AG04449 (cell line): ENCODE results near the gene LAMB4.

Source experiments
- CTCF ChIA-PET: fragments of 350-600 bp; formaldehyde crosslinking; extraction: SDS; loops from one replicate; lab custom pipeline; 2021; ENCODE audit warnings: antibody characterized with exemption; lab: Yijun Ruan, JAX
- POLR2A ChIA-PET: fragments of 400-600, 350-600 bp; formaldehyde crosslinking; extraction: SDS; loops from one replicate; lab custom pipeline; 2020; ENCODE audit warnings: antibody characterized with exemption, inconsistent platforms; lab: Yijun Ruan, JAX
- DNase-seq: peaks from one replicate; pipeline ENCODE4 v3.0.0-alpha.2; 2010; ENCODE audit warnings: low read depth, low spot score
- H3K4me3 ChIP-seq: 2 replicates; pipeline ENCODE4 v1.5.1; 2011; ENCODE audit warnings: low read depth, mild to moderate bottlenecking, control low read depth, low read length
- TF ChIP-seq, protein P1 (sequence below): IDR thresholded peaks from one replicate; pipeline ENCODE4 v1.5.1; 2011; ENCODE audit warnings: mild to moderate bottlenecking, moderate library complexity, low read length, control low read depth, inconsistent platforms; ENCODE audit not compliant: insufficient read depth; ENCODE audit errors: missing control alignments

LAMB4 gene

GRCh38 chr7:107999779-108000560, 130.2 kb downstream of the LAMB4 start:
- TF ChIP-seq, protein P1, sequence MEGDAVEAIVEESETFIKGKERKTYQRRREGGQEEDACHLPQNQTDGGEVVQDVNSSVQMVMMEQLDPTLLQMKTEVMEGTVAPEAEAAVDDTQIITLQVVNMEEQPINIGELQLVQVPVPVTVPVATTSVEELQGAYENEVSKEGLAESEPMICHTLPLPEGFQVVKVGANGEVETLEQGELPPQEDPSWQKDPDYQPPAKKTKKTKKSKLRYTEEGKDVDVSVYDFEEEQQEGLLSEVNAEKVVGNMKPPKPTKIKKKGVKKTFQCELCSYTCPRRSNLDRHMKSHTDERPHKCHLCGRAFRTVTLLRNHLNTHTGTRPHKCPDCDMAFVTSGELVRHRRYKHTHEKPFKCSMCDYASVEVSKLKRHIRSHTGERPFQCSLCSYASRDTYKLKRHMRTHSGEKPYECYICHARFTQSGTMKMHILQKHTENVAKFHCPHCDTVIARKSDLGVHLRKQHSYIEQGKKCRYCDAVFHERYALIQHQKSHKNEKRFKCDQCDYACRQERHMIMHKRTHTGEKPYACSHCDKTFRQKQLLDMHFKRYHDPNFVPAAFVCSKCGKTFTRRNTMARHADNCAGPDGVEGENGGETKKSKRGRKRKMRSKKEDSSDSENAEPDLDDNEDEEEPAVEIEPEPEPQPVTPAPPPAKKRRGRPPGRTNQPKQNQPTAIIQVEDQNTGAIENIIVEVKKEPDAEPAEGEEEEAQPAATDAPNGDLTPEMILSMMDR = no peak
- peak overlapping the region; percentile 33 for H3K4me3 ChIP-seq
- no peak for DNase-seq
- ChIA-PET CTCF (interaction anchor here (0.5 to 4.4 kb wide), 6 partner anchors 17 to 146 kb away, joined by 3 to 33 read pairs (median 4); no protein-coding TSS in a partner anchor), POLR2A (interaction anchor here (1.9 kb wide), 1 partner anchor 48 kb away, joined by 5 read pairs; no protein-coding TSS in a partner anchor)

DNA sequence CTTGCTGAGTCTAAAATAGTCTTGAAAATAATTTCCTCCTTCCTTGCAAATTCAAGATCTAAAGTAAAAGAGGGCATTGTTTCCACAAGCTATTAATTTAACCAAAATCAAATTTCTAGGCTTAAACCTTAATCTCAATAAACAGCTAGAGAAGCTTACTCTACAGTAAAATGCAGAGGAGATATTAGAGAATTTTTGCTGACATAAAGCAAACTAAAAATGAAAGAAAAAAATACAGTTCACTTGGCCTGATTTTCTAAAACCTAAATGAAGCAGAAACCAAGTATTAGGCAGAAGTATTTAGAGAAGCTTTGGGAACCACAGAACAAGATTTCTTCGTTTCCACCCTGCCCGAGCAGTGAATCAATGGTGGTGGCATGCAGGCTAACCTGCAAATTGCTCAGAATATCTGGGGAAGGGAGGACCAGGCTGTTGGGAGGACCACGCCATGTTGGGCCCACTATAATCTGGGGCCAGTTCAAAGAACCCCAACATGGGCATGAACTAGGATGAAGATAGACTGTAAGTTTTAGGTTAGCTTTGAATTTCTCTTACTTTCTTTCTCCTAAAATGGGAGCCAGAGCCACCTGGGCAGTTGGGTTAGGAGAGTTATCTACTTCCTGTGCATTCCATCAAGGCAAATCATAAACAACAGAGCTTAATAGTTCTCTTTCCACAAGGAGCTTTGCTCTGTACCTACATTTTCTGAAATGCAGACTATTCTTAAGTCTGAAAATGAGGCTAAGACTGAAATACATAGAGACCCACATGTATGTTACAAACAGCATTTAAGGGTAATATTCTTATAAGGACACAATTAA, 131.3 kb downstream of the LAMB4 start:
- TF ChIP-seq, protein P1 = no peak
- ChIA-PET POLR2A (interaction anchor here (1.9 kb wide), 1 partner anchor 47 kb away, joined by 5 read pairs; no protein-coding TSS in a partner anchor), CTCF (interaction anchor here (0.9 to 4.4 kb wide), 7 partner anchors 15 to 147 kb away, joined by 3 to 33 read pairs (median 3); no protein-coding TSS in a partner anchor)
- no peak for DNase-seq
- H3K4me3 ChIP-seq = no peak overlapping the region; the same call in 1 of the 2 replicates

- no peak for DNase-seq
- TF ChIP-seq, protein P1 = no peak
- CTCF ChIA-PET = interaction anchor here (0.9 to 4.4 kb wide), 5 partner anchors 16 to 148 kb away, joined by 3 to 33 read pairs (median 3); no protein-coding TSS in a partner anchor
These were observed 132.0 kb downstream of the LAMB4 start for GRCh38 chr7:107998150-107998549.

GRCh38 chr7:107996072-107996882, 133.9 kb downstream of the LAMB4 start:
- TF ChIP-seq, protein P1 = no peak
- DNase-seq = no peak
- H3K4me3 ChIP-seq = no peak overlapping the region
- ChIA-PET CTCF (interaction anchor here (0.6 to 1.1 kb wide), 2 partner anchors 37 to 149 kb away, joined by 3 read pairs; no protein-coding TSS in a partner anchor), POLR2A (interaction anchor here (1.5 to 1.6 kb wide), 2 partner anchors 19 to 21 kb away, joined by 4 to 6 read pairs; no protein-coding TSS in a partner anchor)

More at GRCh38 chr7:107998150-107998549, 132.0 kb downstream of the LAMB4 start:
- H3K4me3 ChIP-seq = no peak overlapping the region
- POLR2A ChIA-PET = no interaction called here

DNA sequence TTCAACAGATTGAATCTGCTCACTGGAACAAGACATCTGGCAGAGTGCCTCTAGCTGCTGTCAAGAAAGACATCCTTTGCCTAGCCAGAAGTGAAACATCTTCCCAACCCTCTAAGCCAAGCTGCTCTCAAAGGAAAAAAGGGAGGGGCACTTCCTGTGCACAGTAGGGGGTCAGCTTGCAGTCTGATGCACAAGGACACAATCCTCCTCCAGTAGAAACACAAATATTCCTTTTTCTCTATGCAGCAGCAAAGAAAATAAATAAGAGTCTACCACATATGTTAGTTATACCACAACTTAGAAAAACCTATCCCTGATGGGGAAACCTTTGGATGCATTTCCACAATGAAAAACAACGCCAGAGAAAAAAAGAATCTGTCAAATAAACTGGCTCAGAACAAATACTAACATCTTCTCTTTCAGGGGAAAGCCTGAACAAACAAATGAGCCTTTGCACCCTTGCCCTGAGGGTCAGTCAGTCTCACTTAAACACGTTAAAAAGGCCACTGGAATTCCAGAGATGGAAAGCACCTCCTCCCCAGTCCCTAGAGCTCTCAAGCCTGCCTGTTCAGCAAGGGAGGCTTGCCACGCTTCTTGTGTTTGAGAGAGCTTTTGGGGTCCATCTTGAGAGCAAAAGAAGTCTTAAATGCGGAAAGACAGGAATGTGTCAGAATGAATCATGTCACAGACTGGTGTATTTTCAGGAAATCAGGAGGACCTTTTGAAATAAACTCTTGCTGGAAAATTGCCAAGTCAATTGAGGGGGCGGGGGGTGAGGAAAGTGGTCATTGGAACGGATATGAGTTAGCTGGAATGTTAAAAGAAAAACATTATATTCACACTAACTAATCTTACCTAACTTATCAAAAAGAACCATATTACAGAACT, 134.7 kb downstream of the LAMB4 start:
- DNase-seq = no peak
- H3K4me3 ChIP-seq = no peak overlapping the region
- CTCF ChIA-PET = no interaction called here
- POLR2A ChIA-PET = interaction anchor here (0.6 to 1.6 kb wide), 4 partner anchors 19 to 48 kb away, joined by 3 to 6 read pairs (median 4); no protein-coding TSS in a partner anchor
- TF ChIP-seq, protein P1 = no peak
